Calu3 (cell line): ENCODE results near the gene TADA2A. TPM values are rescaled to one million over a fixed set of nuclear protein-coding genes. Genes with fewer than 3 reads are reported as not detected.

Experiments
- BruUV-seq: library from RNA; stranded (reverse); fragments of 400-500 nt; replicated peaks from 2 replicates; lab custom pipeline; 2021; lab: Mats Ljungman, UMichigan
- CTCF ChIA-PET: fragments of 300-600 bp; sonication (Branson Sonifier 250); formaldehyde crosslinking; loops from one replicate; lab custom pipeline; 2022; ENCODE audit warnings: antibody characterized with exemption; lab: Charles Lee
- DNase-seq: peaks from one replicate; pipeline ENCODE4 v3.0.0; 2022
- H3K27ac Mint-ChIP-seq: one replicate; pipeline ENCODE4 v1.8.0; 2022; ENCODE audit warnings: mixed read lengths; ENCODE audit not compliant: unreplicated experiment
- H3K27me3 Mint-ChIP-seq: one replicate; pipeline ENCODE4 v1.8.0; 2022; ENCODE audit warnings: mixed read lengths; ENCODE audit not compliant: unreplicated experiment
- H3K36me3 Mint-ChIP-seq: one replicate; pipeline ENCODE4 v1.8.0; 2022; ENCODE audit warnings: mild to moderate bottlenecking, moderate library complexity, mixed read lengths; ENCODE audit not compliant: insufficient read depth, unreplicated experiment
- H3K4me1 Mint-ChIP-seq: one replicate; pipeline ENCODE4 v1.8.0; 2022; ENCODE audit warnings: mild to moderate bottlenecking, low read depth, mixed read lengths; ENCODE audit not compliant: unreplicated experiment
- H3K4me3 Mint-ChIP-seq: one replicate; pipeline ENCODE4 v1.8.0; 2022; ENCODE audit warnings: mild to moderate bottlenecking, low read depth, moderate library complexity, mixed read lengths; ENCODE audit not compliant: unreplicated experiment
- H3K9me3 Mint-ChIP-seq: one replicate; pipeline ENCODE4 v1.8.0; 2022; ENCODE audit warnings: low read depth, mixed read lengths; ENCODE audit not compliant: unreplicated experiment
- CTCF ChIP-seq: fragments of 200-600 bp; IDR thresholded peaks from one replicate; pipeline ENCODE4 v1.8.0; 2022; ENCODE audit warnings: antibody characterized with exemption; ENCODE audit not compliant: unreplicated experiment
- intact Hi-C: fragments of 100-400 bp; cut with micrococcal nuclease; formaldehyde crosslinking; loops from one replicate; pipeline ENCODE4 v1.10.0; 2022; ENCODE audit not compliant: unreplicated experiment
- total RNA-seq: library from RNA; stranded (reverse); gene quantifications from 2 replicates; pipeline ENCODE4 v1.2.3, GENCODE V29; 2022

TADA2A gene
- total RNA-seq, 1 experiment from 2014 or later: 102 TPM

- CTCF ChIA-PET: interaction anchor here (0.5 to 1.4 kb wide), 4 partner anchors 9 to 117 kb away, joined by 5 to 9 read pairs (median 6); no protein-coding TSS in a partner anchor
- Mint-ChIP-seq H3K36me3 (peaks cover 36% of the 10 kb centered on the region), H3K27me3 (no peaks in the 10 kb centered on the region), H3K4me3 (peak overlapping the region; percentile 79), H3K9me3 (no peaks in the 10 kb centered on the region), H3K27ac (peak overlapping the region; percentile 72), H3K4me1 (peaks cover 55% of the 10 kb centered on the region)
- BruUV-seq: no TSS peak
- DNase-seq: peak; percentile 98
- peak; percentile 99 for TF ChIP-seq CTCF
- intact Hi-C loops: loop anchor here (5.0 kb wide), 1 partner anchor 83 kb away; the partner anchor contains the start of genes ACACA and TADA2A
Observed at GRCh38 chr17:37490022-37490587, 83.4 kb downstream of the TADA2A start.

- H3K27me3 Mint-ChIP-seq: no peaks in the 10 kb centered on the region
- no TSS peak for BruUV-seq
- CTCF ChIA-PET: interaction anchor here (0.7 to 1.4 kb wide), 7 partner anchors 11 to 1942 kb away, joined by 3 to 9 read pairs (median 3); partner anchors contain the start of gene SYNRG
- peak overlapping the region; percentile 79 for H3K4me3 Mint-ChIP-seq
- peak overlapping the region; percentile 72 for H3K27ac Mint-ChIP-seq
- no peaks in the 10 kb centered on the region for H3K9me3 Mint-ChIP-seq
- H3K4me1 Mint-ChIP-seq: peaks cover 55% of the 10 kb centered on the region
- H3K36me3 Mint-ChIP-seq: peaks cover 36% of the 10 kb centered on the region
- intact Hi-C loops: loop anchor here (5.0 kb wide), 1 partner anchor 84 kb away; the partner anchor contains the start of genes ACACA and TADA2A
- TF ChIP-seq CTCF: no peak
- peak; percentile 92 for DNase-seq
Observed at GRCh38 chr17:37490638-37491614, 84.2 kb downstream of the TADA2A start.

DNA sequence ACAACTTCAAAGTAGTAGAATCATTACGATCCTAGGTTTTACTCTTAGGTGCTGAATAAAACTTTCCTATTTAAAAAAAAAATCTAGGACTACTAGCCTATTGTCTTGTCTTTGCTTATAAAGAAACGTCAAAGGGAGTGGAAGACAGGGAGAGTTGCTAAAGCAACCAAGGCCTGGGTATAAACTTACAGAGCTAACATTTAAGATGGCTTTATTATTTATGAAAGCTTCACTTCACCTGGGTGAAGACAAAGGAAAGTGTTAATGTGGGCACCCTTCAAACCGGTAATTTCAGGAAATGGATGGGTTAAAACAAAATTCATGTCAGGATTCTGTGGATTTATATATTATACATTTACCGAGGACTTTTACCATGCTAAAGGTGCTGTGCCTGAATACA, 85.5 kb downstream of the TADA2A start:
- BruUV-seq: no TSS peak
- no peak for DNase-seq
- Mint-ChIP-seq H3K36me3 (peaks cover 36% of the 10 kb centered on the region), H3K9me3 (no peaks in the 10 kb centered on the region), H3K4me1 (peaks cover 55% of the 10 kb centered on the region), H3K27ac (no peak overlapping the region), H3K4me3 (peak overlapping the region; percentile 79), H3K27me3 (no peaks in the 10 kb centered on the region)
- CTCF ChIA-PET: no interaction called here
- TF ChIP-seq CTCF: no peak
- intact Hi-C loops: loop anchor here (5.0 kb wide), 1 partner anchor 85 kb away; the partner anchor contains the start of genes ACACA and TADA2A
